GM12878 (cell line): ENCODE results near the gene PRRT1. TPM values are rescaled to one million over a fixed set of nuclear protein-coding genes. Genes with fewer than 3 reads are reported as not detected.

Source experiments
- ATAC-seq: fragments of 200-7000 bp; cut with Tn5 transposase; 3 replicates; pipeline ENCODE4 v1.9.1; 2020; ENCODE audit warnings: mild to moderate bottlenecking, moderate library complexity
- BruUV-seq: library from RNA; stranded (reverse); fragments of 400-500 nt; replicated peaks from 2 replicates; lab custom pipeline; 2021; lab: Mats Ljungman, UMichigan
- CTCF ChIA-PET: fragments of 300-600 bp; sonication (Branson Sonifier 250); formaldehyde crosslinking; extraction: SDS; loops from one replicate; lab custom pipeline; 2021; ENCODE audit warnings: inconsistent platforms; lab: Yijun Ruan, JAX
- POLR2A ChIA-PET: fragments of 350-600 bp; formaldehyde crosslinking; extraction: SDS; loops from one replicate; lab custom pipeline; 2021; ENCODE audit warnings: inconsistent platforms; lab: Charles Lee
- RAD21 ChIA-PET: fragments of 300-600 bp; sonication (Branson Sonifier 250); formaldehyde crosslinking; loops from one replicate; lab custom pipeline; 2023; ENCODE audit warnings: antibody characterized with exemption; ENCODE audit not compliant: unreplicated experiment; lab: Charles Lee
- SMC1A ChIA-PET: fragments of 300-600 bp; sonication (Branson Sonifier 250); formaldehyde crosslinking; loops from one replicate; lab custom pipeline; 2023; ENCODE audit not compliant: unreplicated experiment, uncharacterized antibody; lab: Charles Lee
- DNase-seq: peaks from one replicate; pipeline ENCODE4 v3.0.0-alpha.2; 2011; ENCODE audit warnings: low read depth, low spot score
- FAIRE-seq: peaks from 3 replicates; lab custom pipeline; 2011; peaks lifted over from hg19 to GRCh38; lab: Jason Lieb, UNC
- H2AFZ ChIP-seq: 2 replicates; pipeline ENCODE4 v1.6.0; 2011; ENCODE audit warnings: low read depth, low read length, control low read depth; ENCODE audit not compliant: control insufficient read depth
- H3K27ac ChIP-seq: 2 replicates; pipeline ENCODE4 v1.5.1; 2011; ENCODE audit warnings: control low read depth; ENCODE audit not compliant: control insufficient read depth, insufficient read depth
- H3K27me3 ChIP-seq, 2 experiments: replicated peaks in 1 of 2; 2 replicates each; pipeline versions ENCODE4 v1.6.0 to v1.6.1; 2011; ENCODE audit warnings: low read length in 1 of 2; ENCODE audit not compliant: control insufficient read depth in 2 of 2, insufficient read depth in 2 of 2
- H3K36me3 ChIP-seq, 2 experiments: 2 replicates each; pipeline ENCODE4 v1.5.1; 2011; ENCODE audit warnings: low read length in 1 of 2; ENCODE audit not compliant: control insufficient read depth in 2 of 2, insufficient read depth in 2 of 2
- H3K4me1 ChIP-seq: 2 replicates; pipeline ENCODE4 v1.6.1; 2011; ENCODE audit warnings: mild to moderate bottlenecking, low read length, moderate library complexity, mixed read lengths; ENCODE audit not compliant: control insufficient read depth, insufficient read depth
- H3K4me2 ChIP-seq: 2 replicates; pipeline ENCODE4 v1.6.0; 2011; ENCODE audit warnings: control low read depth; ENCODE audit not compliant: control insufficient read depth, insufficient read depth
- H3K4me3 ChIP-seq: fragments of 200-600 bp; sonication (generic); 2 replicates; pipeline ENCODE4 v1.5.1; 2016
- H3K79me2 ChIP-seq: 2 replicates; pipeline ENCODE4 v1.6.0; 2011; ENCODE audit warnings: low read length; ENCODE audit not compliant: control insufficient read depth, insufficient read depth
- H3K9ac ChIP-seq: 2 replicates; pipeline ENCODE4 v1.8.0; 2011; ENCODE audit warnings: low read length, control low read depth, mixed read lengths; ENCODE audit not compliant: control insufficient read depth, insufficient read depth
- H3K9me3 ChIP-seq: replicated peaks from 3 replicates; pipeline ENCODE4 v1.5.1; 2011; ENCODE audit warnings: mild to moderate bottlenecking, low read length; ENCODE audit not compliant: control insufficient read depth, insufficient read depth
- H4K20me1 ChIP-seq: 2 replicates; pipeline ENCODE4 v1.6.0; 2011; ENCODE audit not compliant: control insufficient read depth, insufficient read depth
- BACH1 ChIP-seq: fragments of 450-650 bp; IDR thresholded peaks from 2 replicates; pipeline ENCODE4 v1.6.1; 2017; ENCODE audit warnings: mild to moderate bottlenecking, borderline replicate concordance
- KAT2A ChIP-seq: conservative IDR thresholded peaks from 2 replicates; pipeline ENCODE4 v1.6.1; 2011; ENCODE audit warnings: low read depth, low read length; ENCODE audit not compliant: control insufficient read depth
- RAD21 ChIP-seq: IDR thresholded peaks from 2 replicates; pipeline ENCODE4 v1.6.1; 2011; ENCODE audit warnings: mild to moderate bottlenecking, low read depth, low read length, moderate library complexity; ENCODE audit not compliant: insufficient read depth
- ZBTB11 ChIP-seq: fragments of 450-650 bp; formaldehyde crosslinking; IDR thresholded peaks from 2 replicates; pipeline ENCODE4 v1.5.0; 2022; ENCODE audit warnings: mild to moderate bottlenecking, missing genetic modification characterization
- ZNF592 ChIP-seq: fragments of 450-650 bp; IDR thresholded peaks from 2 replicates; pipeline ENCODE4 v1.6.1; 2017; ENCODE audit warnings: mild to moderate bottlenecking, moderate library complexity
- WGBS: methylation state at CpG from one replicate; pipeline ENCODE4 v1.1.6; 2016; ENCODE audit warnings: low lambda C conversion rate; ENCODE audit not compliant: insufficient replicate concordance, insufficient coverage; ENCODE audit errors: missing lambda C conversion rate; 5-methylcytosine and 5-hydroxymethylcytosine counted together
- in situ Hi-C: fragments of 300-500 bp; cut with MboI; formaldehyde crosslinking; loops from 9 replicates; pipeline ENCODE4 v1.14.3; 2018; ENCODE audit warnings: mixed read lengths
- intact Hi-C: fragments of 100-400 bp; cut with micrococcal nuclease; formaldehyde crosslinking; loops from one replicate; pipeline ENCODE4 v1.14.2; 2022; ENCODE audit not compliant: unreplicated experiment
- polyA plus RNA-seq, 11 experiments: library from polyadenylated mRNA; depleted of rRNA in 4 of 11; unstranded in 6 of 11; stranded (reverse) in 5 of 11; fragments of >200 nt; fragmentation: Nextera tagmentation in 4 of 11; fragmentation: Illumina TruSeq in 1 of 11; extraction: Ambion mirVana in 4 of 11; extraction: Trizol in 1 of 11; gene quantifications; 1 replicate in 1 of 11; 2 replicates in 10 of 11; pipeline versions ENCODE4 v1.2.1 to v1.2.3, GENCODE V29; 2011 to 2016; ENCODE audit warnings: inconsistent platforms in 2 of 11, missing spikeins in 2 of 11, low read depth in 1 of 11
- total RNA-seq, 4 experiments: library from RNA; depleted of rRNA in 3 of 4; stranded (reverse); fragments of >200 nt in 3 of 4; fragmentation: Illumina TruSeq in 1 of 4; extraction: Trizol in 1 of 4; gene quantifications; 2 replicates each; pipeline versions ENCODE4 v1.2.1 to v1.2.3, GENCODE V29; 2013 to 2021

The PRRT1 gene
- total and polyA plus RNA-seq, 10 of the 15 experiments (the other 5 are each of a cell fraction or from before 2014, with no cell fraction given): 0.04 to 0.15 (median 0.10) TPM; not detected in 6

- Histone ChIP-seq H3K79me2 (peaks cover 10% of the 10 kb centered on the region), H3K4me2 (no peak overlapping the region), H3K27ac (no peak overlapping the region), H3K27me3 (no peaks in the 10 kb centered on the region), H3K9me3 (no peaks in the 10 kb centered on the region), H3K36me3 (peaks cover 4 to 5% of the 10 kb centered on the region in 2 experiments; a peak in 3 of 4 replicates), H3K4me1 (peaks cover 8% of the 10 kb centered on the region), H4K20me1 (no peaks in the 10 kb centered on the region), H2AFZ (no peak overlapping the region), H3K4me3 (no peak overlapping the region), H3K9ac (no peak overlapping the region)
- no peak for DNase-seq
- BruUV-seq: no TSS peak
- no peak for FAIRE-seq
- TF ChIP-seq KAT2A (no peak), BACH1 (no peak), ZBTB11 (CRISPR knock-in tag) (no peak), ZNF592 (no peak), RAD21 (no peak)
- ChIA-PET POLR2A (interaction anchor here (5.7 kb wide), 1 partner anchor 9 kb away, joined by 123 read pairs; the partner anchor contains the start of genes GPSM3 and PBX2), RAD21 (no interaction called here), SMC1A (interaction anchor here (1.5 kb wide), 1 partner anchor 15 kb away, joined by 3 read pairs; no protein-coding TSS in a partner anchor), CTCF (interaction anchor here (0.5 kb wide), 1 partner anchor 616 kb away, joined by 3 read pairs; no protein-coding TSS in a partner anchor)
- in situ Hi-C loops: no loop called here
- ATAC-seq: no peak
- intact Hi-C loops: no loop called here
- WGBS: 89% methylated on average over 15 of the region's 15 CpGs
Observed at GRCh38 chr6:32181148-32181702, 29.5 kb upstream of the PRRT1 start.
